ENCODE measurements around the gene CLSTN2.

Gene CLSTN2

DNA sequence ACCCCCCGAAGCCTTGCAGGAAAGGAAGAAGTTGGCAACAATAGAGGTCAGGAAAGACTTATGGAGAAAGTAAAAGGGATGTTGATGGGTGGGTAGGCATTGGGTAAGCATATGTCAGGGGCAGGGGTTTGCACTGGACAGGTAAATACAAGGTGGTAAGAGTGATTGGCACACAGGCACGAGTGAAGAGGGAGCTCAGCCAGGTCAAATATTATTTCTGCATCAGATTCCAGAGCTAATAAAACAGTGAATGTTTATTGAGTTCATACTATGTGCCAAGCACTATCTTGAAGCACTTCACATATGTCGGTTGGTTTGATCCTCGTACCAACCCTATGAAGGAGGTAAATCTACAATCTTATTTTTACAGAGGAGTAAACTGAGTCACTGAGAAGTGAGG lies 6.6 kb downstream of the CLSTN2 start:
- in situ Hi-C loops (cut with HindIII; ENCODE audit: low sequenced_read_pairs) = no loop called here

DNA sequence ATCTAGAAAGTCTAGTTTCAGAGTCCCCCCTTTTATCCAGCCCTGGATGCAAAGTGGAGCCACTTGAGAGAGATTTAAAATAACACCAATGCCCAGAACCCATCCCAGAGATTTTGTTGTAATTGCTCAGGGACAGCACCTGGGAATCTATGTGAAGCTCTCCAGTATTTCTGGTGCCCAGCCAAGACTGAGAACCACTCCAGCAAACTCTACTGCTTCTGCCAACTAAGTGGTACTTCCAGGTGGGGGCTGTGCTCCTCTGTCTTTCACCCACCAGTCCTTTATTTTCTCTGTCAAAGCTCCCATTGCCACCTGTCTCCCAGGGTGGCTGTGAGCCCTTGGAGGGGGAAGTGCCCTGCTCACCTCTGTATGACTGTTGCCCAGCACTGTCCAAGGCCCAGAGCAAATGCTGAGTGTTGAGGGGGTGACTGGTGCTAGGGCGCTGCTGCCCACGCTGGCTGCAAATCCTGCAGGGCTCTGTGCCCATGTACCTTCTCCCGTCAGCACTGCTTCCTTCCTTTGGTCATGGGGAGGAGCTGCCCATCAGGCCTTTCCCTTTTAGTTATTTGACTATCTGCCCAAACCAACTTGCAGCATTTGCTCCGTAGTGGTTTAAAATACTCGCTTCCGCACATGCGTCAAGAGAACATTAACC lies 9.4 kb downstream of the CLSTN2 start:
- in situ Hi-C loops (cut with HindIII; ENCODE audit: low sequenced_read_pairs) = no loop called here

DNA sequence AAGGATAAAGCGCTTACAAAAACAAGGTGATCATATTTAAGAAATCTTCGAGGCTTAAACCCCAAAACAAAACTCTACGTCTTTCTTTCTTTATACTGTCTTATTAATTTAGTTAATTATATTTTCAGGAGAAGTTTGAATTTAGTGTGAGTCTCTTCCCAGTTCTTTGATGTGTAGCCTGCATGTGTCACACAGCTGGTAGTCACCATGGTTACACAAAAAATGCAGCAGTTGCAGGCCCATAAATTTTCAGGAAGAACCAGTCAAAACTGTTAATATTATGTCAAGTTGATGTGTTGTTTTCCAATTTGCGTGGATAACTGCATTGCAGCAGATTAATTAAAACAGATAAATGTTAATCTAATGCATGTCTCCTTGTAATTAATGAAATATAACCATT lies 10.4 kb downstream of the CLSTN2 start:
- in situ Hi-C loops (cut with HindIII; ENCODE audit: low sequenced_read_pairs) = no loop called here

DNA sequence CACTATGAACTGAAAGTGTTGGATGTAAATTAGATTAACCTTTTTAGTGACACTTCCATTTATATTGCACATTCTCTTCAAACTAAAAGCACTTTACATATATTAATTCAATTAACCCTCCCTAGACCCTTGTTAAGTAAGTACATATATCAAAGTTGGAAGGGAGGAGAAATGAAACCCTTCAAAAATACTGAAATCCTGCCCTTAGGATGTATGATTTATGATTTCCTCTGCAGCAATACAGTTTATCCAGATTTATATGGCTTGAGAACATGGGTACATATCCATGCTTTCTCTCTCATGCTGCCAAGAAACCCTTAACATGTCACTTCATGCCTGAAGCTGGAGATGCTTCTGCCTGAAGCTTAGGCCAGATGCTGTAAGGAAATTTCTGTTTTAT lies 11.0 kb downstream of the CLSTN2 start:
- in situ Hi-C loops (cut with HindIII; ENCODE audit: low sequenced_read_pairs) = no loop called here

DNA sequence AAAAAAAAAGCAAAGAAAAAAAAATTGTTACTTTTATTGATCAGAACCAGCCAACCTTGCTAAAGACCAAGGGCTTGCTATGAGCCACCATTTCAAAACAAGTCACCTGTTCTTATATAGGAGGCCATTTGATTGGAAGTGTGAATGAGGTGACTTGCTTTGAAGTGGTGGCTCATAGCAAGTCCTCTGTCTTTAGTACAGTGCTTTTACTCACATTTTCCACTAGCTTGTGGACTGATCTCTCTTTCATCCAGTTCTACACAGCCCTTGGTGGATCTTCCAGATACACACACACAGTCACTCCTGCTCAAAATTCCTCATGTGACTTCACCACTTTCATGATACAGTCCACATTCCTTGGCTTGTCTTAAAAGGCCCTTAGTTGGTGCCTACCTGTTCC lies 13.5 kb downstream of the CLSTN2 start:
- in situ Hi-C loops (cut with HindIII; ENCODE audit: low sequenced_read_pairs) = no loop called here

DNA sequence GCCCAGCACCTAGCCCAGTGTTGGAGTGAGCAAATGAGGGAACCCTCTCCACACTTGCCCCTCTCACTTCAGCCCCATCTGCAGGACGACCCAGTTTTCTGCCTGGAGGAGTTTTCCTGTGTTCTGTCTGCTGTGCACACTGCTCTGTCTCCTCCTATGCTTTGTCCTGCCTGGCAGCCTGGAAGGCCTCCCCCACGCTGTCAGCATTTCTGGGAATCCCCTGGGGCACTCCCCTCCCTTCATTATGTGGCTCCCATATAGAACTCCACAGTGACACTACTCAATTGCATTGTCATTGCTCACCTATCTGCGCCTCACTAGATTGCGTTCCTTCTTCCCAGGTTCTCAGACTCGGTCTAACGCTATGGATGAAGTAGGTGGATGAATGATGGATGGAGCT lies 13.9 kb downstream of the CLSTN2 start:
- in situ Hi-C loops (cut with HindIII; ENCODE audit: low sequenced_read_pairs) = no loop called here

DNA sequence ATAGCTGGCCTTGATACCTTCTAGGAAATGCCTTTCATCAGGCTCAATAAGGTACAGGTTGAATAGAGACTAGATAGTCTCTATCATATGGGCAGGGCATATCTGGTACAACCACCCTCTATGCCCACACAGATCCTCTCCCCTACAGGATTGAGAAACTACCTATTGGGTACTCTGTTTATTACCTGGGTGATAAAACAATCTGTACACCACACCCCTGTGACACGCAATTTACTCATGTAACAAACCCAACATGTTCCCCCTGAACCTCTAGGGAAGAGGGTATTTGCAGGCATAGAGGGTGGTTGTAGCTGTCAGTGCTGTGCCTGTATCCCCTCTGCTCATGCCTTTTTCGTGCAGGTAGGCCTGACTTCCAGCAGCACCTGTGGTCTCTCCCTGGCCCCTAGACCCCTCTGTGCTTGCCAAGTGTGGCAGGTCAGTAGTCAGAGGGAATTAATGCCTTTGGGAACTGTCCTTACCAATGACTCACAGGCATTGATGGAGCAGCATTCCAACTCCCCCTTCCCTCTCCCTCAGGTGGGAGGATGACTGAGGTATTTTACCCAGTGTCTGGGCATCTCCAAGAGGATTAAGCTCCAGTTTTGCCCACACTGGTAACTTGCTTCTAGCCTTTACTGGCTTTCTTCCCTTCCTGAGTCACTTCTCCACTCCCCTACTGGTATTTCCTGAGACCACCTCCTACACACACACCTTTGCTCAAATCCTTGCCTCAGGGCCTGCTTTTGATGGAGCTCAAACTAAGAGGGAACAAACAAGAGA lies 18.3 kb downstream of the CLSTN2 start:
- in situ Hi-C loops (cut with HindIII; ENCODE audit: low sequenced_read_pairs) = no loop called here

DNA sequence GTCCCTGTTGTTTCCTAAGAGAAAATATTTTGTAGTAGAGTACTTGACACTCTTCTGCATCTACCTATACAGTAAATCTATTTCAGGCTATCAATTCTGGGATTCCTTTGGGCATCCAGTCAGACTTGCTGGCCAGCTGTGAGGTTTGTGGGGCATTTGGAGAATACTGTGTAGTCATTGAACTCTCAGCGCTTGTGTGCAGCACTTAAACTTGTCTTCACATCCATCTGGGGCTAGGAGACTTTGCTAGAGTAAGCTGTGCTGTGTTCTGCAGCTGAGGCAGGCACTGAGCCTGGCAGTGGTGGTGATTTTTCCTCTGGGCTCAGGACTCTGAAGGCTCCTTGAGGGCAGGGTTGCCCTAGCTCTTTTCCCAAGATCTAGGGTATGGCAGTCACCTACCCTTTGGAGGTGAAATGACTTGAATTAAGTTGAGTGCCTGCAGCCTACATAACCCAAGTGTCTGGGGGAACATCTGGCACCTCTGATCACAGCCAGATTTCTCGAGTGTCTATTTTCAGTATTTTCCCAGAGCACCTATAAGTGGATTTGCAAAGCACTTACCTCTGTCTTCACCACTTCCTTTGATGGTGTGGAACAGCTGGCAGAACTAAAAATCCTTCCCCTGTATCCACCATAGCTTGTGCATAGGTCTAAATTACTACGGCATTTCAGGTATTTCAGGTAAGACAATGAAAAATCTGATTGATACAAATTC lies 19.3 kb downstream of the CLSTN2 start:
- in situ Hi-C loops (cut with HindIII; ENCODE audit: low sequenced_read_pairs) = no loop called here

DNA sequence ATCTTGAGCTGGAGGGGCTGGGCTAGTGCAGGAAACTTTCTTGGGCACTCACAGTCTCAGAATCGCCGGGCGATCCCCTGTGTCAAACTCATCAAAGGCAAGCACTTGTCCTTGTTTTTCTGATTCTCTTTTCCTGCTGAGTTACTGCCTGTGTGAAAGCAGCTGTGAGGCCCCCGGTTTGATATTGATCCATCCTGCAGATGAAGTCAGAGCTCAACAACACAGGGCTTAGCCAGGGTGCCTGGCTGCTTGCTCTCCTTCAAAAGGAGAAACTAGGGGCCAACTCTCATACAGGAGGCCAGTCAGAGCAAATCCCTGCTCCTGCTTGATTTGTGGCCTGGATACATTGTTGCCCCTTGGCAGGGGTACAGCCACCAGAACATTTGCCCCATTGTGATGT lies 22.9 kb downstream of the CLSTN2 start:
- in situ Hi-C loops (cut with HindIII; ENCODE audit: low sequenced_read_pairs) = no loop called here

DNA sequence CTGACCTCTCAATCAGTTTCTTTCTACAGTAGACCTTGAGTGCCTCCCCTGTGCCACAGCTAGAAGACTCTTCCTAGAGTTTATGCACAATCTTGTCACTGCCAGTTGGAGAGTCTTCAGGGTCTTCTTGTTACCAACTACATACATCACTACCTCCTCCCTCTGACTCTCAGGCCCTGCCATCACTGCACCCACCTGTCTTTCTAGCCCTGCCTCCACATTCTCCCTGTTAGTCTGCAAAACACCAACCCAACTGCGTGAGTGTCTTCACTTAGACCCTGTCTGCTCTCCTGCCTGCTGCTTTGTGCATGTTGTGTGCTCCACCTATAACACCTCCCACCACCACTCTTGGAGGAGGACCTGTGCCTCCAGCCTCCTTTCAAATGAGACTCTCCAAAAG lies 34.4 kb downstream of the CLSTN2 start:
- in situ Hi-C loops (cut with HindIII; ENCODE audit: low sequenced_read_pairs) = no loop called here

DNA sequence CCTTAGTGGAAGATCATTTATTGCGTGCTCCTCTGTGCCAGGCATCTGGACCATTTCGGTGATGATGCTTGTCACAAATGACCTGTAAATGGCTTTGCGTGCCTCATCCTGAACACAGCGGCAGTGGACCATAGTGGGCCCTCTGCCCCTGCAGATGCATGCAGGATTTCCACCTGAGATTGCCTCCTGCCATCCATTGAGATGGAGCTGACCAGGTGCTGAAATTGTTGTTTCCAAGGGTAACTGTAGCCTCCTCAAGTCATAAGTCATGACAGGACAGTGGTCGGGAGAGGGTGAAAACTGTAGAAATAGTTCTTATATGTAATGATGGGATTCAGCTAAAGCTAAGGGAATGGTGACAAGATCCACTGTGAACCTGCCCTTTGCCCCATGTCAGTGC lies 35.5 kb downstream of the CLSTN2 start:
- in situ Hi-C loops (cut with HindIII; ENCODE audit: low sequenced_read_pairs) = no loop called here

DNA sequence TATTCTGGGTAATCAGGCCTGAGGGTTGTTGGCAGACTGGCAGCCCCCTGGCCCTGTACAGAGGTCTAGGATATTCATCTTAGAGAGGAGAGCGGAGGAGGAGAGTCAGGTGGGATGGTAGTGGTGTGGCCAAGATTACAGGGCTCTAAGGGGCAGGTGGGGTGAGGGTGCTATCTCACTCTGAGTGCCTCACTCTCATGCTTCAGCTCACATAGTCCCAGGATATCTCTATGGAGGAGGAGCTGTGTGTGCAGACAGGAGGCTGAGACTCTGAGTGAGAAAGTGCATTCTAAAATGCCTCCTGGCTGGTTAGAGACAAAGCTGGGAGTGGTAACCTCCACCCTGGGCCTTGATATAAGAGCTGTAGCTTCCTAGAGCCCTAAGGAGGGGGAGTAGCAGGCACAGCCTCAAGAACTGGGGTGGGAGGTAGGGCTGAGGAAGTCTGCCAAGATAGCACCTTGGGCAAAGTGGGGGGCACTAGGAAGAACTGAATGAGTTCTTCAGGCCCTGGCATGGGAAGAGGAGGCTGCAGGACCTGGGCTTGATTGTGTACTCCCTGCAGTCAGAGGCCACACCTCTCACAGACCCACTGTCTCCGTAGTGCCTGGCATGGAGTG lies 39.9 kb downstream of the CLSTN2 start:
- in situ Hi-C loops (cut with HindIII; ENCODE audit: low sequenced_read_pairs) = no loop called here

DNA sequence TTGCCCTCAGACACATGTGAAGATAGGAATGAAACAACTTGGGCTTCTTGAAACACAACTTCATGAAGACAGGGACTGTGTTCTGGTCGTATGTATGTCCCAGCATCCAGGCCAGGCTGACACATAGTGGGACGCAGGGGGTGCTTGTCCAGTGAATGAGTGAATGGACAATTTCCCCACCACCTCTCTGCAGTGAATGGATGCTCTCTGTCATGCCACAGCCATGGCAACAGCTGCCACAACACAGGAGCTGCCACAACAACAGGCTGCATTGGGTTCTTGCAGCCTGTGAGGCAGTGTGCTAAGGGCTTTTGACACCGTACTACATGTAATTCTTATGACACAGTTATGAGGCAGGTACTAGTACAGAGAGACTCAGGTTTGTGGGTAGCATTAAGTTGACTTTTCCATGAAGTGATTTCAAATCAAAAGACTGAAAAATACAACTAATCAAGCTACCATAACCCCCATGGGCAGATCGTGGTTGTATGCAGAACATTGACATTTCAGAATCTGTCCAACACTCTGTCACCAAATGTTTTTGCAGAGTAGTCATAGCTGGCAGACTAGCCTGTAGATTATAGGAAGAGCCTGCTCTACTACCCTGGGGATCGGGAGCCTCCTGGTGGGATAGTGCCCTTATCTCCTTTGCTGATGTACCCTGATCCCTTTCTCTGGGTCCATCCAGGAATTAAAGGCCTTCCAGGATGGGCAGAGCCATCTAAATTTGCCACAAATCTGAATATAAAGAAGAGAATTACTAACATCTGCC lies 40.8 kb downstream of the CLSTN2 start:
- in situ Hi-C loops (cut with HindIII; ENCODE audit: low sequenced_read_pairs) = no loop called here

DNA sequence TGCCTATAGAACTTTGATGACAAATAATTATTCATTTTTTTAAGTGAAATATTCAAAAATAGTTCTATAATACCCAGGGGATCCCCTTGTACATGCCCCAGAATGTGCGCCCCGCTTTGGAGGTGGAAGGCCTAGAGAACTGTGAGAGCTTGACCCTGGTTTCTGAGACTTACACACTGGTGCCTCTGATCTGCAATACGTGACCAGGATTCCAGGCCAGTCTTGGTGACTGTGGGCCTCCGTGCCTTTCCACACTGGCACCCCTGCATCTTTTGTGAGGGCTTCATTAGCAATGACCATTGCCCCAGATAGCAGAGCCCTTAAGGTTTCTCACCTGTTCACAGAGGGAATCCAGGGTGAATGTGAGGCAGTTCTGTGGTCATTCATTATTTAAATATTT lies 44.0 kb downstream of the CLSTN2 start:
- in situ Hi-C loops (cut with HindIII; ENCODE audit: low sequenced_read_pairs) = no loop called here

DNA sequence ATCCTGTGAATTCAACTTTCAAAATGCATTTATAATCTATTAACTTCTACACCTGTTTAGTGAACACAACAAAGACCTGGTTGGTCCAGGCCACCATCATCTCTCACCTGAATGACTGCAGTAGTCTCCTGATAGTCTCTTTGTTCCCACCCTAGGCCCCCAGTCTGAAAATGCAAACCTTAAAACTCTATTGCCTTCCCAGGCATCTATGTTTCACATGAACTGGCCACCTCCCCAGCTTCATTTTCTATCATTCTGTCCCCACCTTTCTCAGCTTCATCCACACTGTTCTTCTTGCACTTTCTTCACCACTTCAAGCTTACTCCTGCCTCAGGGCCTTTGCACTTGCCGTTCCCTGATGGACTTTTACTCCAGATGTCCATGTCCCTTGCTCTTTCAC lies 45.0 kb downstream of the CLSTN2 start:
- in situ Hi-C loops (cut with HindIII; ENCODE audit: low sequenced_read_pairs) = no loop called here

DNA sequence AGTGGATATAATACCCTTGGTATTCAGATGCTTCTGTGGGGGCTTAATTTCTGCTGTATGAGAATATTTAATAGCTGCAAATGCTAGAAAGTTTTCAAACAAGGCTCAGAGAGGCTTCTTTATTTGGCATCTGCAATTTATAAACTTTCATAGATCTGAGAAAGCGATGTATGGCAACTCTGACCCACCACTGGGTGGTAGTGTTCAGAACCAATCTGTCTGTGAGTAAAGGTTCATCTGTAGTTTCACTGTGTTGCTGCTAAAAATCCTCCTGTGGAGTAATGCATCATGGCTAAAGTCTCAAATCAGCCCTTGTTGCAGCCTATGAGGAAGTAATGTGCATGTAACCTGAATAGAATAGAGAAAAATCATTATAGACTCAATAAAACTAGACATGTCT lies 47.4 kb downstream of the CLSTN2 start:
- in situ Hi-C loops (cut with HindIII; ENCODE audit: low sequenced_read_pairs) = no loop called here

DNA sequence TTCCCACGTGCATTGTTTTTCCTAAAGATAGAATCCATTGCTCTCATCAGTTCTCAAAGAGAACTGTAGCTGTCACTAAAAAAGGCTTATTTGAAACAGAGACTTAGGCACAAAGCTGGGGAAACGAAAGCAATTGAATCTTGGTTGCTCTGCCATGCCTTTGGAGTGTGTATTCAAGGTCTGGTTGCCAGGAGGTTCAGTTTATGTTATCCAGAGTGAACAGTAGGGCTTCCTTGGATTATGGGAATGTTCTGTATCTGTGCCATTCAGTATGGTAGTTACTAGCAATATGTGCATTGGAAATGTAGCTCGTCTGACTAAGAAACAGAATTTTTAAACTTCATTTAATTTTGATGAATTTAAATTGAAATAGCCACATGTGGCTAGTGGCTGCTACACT lies 50.6 kb downstream of the CLSTN2 start:
- in situ Hi-C loops (cut with HindIII; ENCODE audit: low sequenced_read_pairs) = no loop called here

DNA sequence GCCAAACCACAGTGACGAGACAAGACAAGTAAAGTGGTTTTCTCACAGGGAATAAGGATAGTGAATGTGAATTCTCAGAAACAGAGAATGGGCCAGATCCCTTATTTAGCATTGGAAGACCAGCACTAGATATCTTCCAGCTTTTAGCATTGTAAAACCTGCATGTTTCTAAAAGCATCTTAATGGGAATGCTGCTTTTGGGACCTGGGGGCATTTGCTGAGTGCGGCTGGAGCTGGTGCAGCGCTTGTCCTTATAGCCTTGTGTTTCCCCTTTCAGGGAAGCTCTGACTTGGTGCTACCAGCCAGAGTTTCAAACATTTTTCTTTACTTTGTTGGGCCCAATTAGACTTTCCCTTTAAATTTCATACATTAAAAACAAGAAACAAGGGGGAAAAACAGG lies 52.9 kb downstream of the CLSTN2 start:
- in situ Hi-C loops (cut with HindIII; ENCODE audit: low sequenced_read_pairs) = no loop called here

DNA sequence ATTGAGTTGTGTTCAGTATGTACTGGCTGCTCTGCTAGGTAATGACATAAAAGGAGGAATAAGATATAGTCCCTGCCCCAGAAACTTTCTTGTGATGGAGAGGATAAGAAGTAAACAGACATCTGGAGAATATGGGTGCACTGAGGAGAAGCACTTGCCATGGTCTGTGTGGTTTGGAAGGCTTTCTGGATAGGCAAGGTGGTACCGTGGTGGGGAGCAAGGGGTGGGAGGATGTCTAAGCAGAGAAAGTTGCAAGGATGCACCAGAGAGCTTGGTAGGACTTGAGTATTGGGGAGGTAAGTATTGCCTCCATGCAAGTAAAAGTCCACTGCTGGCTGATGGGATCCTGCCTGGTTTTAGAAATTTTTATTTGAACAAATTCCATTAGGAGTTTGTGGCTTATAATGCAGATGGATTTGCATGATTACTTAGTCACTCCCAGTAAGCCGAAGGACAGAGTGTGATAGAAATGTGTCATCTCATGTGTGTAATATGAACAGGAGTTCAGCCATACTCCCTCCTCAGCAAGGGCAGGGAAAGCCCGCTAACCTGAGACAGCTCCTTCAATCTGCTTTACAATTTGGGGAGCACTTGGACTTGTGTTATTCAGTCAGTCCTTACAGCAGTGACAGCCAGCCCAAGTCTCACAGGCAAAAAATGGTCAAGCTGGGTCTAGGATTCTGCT lies 53.6 kb downstream of the CLSTN2 start:
- in situ Hi-C loops (cut with HindIII; ENCODE audit: low sequenced_read_pairs) = no loop called here

DNA sequence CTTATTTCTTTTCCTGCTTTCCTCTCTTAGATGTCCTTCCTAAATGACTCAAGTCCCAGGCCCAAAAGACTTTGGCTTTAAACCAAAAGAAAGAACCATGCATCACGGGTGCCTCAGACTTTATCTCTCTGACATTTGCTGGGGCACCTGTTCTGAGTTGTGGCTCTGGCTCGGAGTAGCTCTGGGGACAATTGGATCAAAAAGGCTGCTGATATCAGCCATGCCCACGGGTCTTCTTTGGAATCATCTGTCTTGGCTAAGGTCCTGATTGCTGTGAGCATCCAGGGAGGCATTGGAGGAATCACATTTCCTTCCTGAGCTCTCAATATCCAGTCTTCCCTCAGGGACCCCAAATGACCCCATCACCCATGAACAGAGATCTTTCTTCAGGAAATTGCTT lies 59.9 kb downstream of the CLSTN2 start:
- in situ Hi-C loops (cut with HindIII; ENCODE audit: low sequenced_read_pairs) = no loop called here

Data from DLD1 (cell line).